NK-92 treated with Interleukin-12 subunit alpha and Interleukin-12 subunit beta, amount 100 ng/mL, for 24 hours (cell line): ENCODE results near the gene UBP1.
"Not testable (repeated sequence)": the region's sequence is repeated elsewhere in the genome, so short reads cannot be mapped to it uniquely, and the experiment has no call there.

Experiments used
- DNase-seq: peaks from one replicate; lab custom pipeline; 2025; lab: John Stamatoyannopoulos, UW

UBP1 gene

DNA sequence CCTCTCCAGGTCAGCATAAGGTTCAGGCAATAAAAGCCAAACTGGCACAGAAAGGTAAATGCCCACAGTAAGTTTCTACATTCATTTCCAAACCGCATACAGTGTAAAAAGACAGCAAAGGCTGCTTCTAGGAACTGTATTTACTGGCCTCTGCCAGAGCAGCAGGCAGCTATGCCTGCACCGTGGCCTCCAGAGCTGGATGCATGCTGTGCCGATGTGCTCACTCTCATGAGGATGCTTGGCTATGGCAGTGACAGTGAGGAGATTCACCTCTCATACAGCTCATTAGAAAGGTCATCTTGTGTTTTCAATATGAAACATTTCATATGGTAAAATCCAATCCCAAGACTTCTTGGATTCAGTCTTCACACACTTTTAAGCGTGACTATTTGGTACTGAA is 50.3 kb downstream of the UBP1 start:
- DNase-seq = no peak

DNA sequence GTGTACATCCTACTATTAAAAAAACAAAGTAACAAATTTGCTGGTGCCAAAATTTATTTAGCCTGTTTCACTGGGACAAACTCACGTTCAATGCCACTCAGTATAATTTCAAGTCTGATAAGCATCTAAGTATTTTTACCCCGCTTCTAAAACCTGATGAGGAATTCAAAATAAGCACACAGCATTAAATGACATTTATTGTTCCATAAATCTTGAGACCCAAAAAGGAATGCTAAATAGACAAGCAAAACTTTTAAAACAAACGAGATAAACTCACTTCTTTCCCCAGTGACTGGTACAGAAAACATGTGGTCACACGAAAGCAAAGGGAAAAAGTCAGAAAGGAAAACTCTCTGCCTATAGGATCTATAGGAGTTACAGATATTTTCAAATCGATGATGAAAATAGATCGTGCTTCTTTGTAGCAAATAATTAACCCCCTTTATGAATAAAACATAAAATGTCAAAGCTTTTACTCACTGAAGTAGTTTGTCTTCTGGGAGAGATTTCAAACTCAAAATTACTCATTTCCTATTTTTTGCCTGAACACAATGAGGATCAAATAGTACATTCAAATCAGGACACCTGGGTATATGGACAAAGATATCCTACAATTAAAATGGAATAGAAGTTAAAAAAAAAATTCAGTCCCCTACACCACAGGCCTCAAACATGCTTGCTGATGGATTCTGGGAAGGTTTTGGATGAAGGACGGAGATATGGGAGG is 51.7 kb downstream of the UBP1 start:
- DNase-seq = no peak

GRCh38 chr3:33386631-33387030 is 53.6 kb downstream of the UBP1 start:
- no peak for DNase-seq

GRCh38 chr3:33385423-33385822 is 54.8 kb downstream of the UBP1 start:
- peak; percentile 5 for DNase-seq

DNA sequence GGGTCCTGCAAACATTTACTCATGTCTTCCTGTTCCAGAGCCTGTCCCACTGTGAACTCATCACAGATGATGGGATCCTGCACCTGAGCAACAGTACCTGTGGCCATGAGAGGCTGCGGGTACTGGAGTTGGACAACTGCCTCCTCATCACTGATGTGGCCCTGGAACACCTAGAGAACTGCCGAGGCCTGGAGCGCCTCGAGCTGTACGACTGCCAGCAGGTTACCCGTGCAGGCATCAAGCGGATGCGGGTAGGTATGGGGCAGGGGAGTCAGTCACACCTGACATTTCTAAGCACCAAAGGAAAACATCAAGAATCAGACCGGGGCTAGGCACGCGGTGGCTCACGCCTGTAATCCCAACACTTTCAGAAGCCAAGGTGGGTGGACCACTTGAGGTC is 56.3 kb downstream of the UBP1 start:
- DNase-seq = no peak

GRCh38 chr3:33380653-33381052 is 59.6 kb downstream of the UBP1 start:
- no peak for DNase-seq

DNA sequence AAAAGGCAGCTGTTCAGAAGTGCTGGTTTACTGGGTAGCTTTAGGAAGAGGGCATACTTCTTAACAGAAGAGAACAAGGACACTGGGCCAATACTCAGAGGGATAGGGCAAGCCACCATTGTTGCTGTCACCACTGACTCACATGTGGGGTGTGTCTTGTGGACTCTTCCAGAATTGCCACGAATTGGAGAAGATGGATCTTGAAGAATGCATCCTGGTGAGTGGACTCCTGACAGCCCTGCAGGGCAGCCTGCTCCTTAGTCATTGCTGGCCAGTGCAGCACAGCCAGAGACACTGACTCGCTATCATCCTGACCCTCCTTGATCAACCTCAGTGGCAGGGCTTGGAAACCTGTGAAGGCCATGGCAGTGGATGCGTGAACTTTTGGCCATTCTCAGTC is 62.3 kb downstream of the UBP1 start:
- DNase-seq = no peak

DNA sequence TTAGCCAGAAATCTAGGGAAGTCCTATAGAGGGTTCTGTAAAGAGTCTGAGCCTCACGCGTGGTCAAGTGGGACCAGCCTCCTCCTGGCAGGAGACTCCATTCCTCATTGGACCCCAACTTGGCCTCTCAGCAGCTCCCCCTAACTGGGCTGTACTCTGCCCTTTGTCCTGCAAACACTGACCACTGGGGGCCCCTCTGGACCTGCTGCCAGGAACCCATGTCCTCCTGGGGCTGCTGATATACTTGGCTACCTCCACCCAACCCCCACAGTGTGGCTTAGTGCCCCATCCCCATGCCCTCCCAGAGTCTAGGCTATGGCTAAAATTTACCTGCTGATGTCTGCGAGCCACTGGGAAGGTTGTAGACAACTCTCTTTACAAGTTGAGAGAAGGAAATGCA is 62.7 kb downstream of the UBP1 start:
- DNase-seq = no peak

GRCh38 chr3:33373082-33373437 is 67.1 kb downstream of the UBP1 start:
- no peak for DNase-seq

GRCh38 chr3:33372218-33373081 is 67.8 kb downstream of the UBP1 start:
- no peak for DNase-seq

- DNase-seq = no peak
Measured at GRCh38 chr3:33364531-33365128, 75.6 kb downstream of the UBP1 start.

GRCh38 chr3:33364060-33364459 is 76.1 kb downstream of the UBP1 start:
- DNase-seq = no peak

GRCh38 chr3:33363113-33363800 is 76.9 kb downstream of the UBP1 start:
- DNase-seq = no peak

DNA sequence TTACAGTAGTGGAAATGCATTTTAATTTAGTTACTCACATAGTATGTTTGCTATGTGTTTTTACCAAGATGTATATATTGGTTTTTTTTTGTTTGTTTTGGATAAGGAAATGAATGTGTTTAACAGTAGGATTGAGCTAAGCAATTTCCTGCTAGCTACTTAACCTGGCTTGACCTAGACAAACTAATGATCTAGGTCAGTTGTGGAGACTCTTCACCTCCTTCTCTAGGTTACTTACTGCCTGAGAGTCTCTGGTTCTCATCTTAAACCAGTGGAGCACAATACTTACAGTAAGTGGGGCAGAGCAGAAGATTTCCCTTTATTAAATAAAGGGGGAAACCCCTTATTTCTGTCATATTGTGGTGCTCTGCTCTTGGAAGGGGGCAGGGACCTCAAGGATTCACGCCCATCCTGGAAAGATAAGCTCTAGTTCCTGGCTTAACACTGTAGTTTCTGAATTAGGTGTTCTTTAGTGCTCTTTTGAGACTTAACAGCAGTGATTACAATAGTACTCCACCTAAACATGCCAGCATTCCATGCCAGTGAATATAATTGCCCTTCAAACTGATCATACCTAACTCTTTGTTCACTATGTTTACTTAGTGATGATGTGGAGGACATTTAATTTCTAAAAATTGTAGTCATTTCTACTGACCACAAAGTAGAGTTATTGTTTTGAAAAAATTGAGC is 79.9 kb downstream of the UBP1 start:
- DNase-seq = no peak

- DNase-seq = no peak
Measured at GRCh38 chr3:33358172-33358781, 81.9 kb downstream of the UBP1 start.

- no peak for DNase-seq
Measured at GRCh38 chr3:33355611-33356010, 84.6 kb downstream of the UBP1 start.

GRCh38 chr3:33339758-33340157 is 100.4 kb downstream of the UBP1 start:
- no peak for DNase-seq

GRCh38 chr3:33338936-33339465 is 101.2 kb downstream of the UBP1 start:
- DNase-seq = not testable (repeated sequence)
